Neural progenitor cell (in vitro differentiated cells): ENCODE data around the gene GUSB.
"Not testable (repeated sequence)": the region's sequence is repeated elsewhere in the genome, so short reads cannot be mapped to it uniquely, and the experiment has no call there.

Experiments used
- CTCF ChIP-seq: fragments of 200-600 bp; sonication (generic); IDR thresholded peaks from 2 replicates; pipeline ENCODE4 v1.5.1; 2017; ENCODE audit warnings: antibody characterized with exemption, mild to moderate bottlenecking
- EZH2 ChIP-seq: fragments of 200-600 bp; sonication (generic); IDR thresholded peaks from 2 replicates; pipeline ENCODE4 v1.6.1; 2017; ENCODE audit warnings: antibody characterized with exemption, mild to moderate bottlenecking, moderate library complexity

- not testable (repeated sequence) for TF ChIP-seq CTCF, EZH2
These were observed 46.3 kb upstream of the GUSB start for GRCh38 chr7:66028342-66028741.
